Lower leg skin (tissue), 4 donors: ENCODE data around the gene ZNF768. TPM values are rescaled to one million over a fixed set of nuclear protein-coding genes. Genes with fewer than 3 reads are reported as not detected.

Experiments used
- DNase-seq, 2 donors: peaks; one replicate each; pipeline ENCODE4 v3.0.0-alpha.2; 2019; ENCODE audit warnings: low spot score in 2 of 2
- H3K4me3 ChIP-seq: fragments of 200-600 bp; sonication (generic); 2 replicates; pipeline ENCODE4 v1.5.1; 2017; ENCODE audit warnings: mild to moderate bottlenecking, low read depth; ENCODE audit not compliant: poor library complexity, severe bottlenecking
- POLR2A ChIP-seq, 2 donors: fragments of 450-650 bp; IDR thresholded peaks; one replicate each; pipeline ENCODE4 v1.6.1; 2016 to 2017; ENCODE audit warnings: antibody characterized with exemption in 2 of 2, mild to moderate bottlenecking in 1 of 2, moderate library complexity in 1 of 2
- WGBS, 2 donors: methylation state at CpG; one replicate each; pipeline ENCODE4 v1.1.5; 2018; 5-methylcytosine and 5-hydroxymethylcytosine counted together
- intact Hi-C: fragments of 100-400 bp; cut with DNase I; formaldehyde crosslinking; loops from one replicate; pipeline ENCODE4 v1.15.0; 2023; ENCODE audit warnings: low total_unique reads
- total RNA-seq, 4 donors: library from RNA; depleted of rRNA; stranded (reverse); fragments of >200 nt; gene quantifications; one replicate each; pipeline ENCODE4 v1.1.0, GENCODE V29; 2016
- TF ChIP-seq, protein P1 (sequence below), 3 donors: fragments of 450-650 bp; IDR thresholded peaks; one replicate each; pipeline ENCODE4 v1.5.1; 2016; ENCODE audit warnings: antibody characterized with exemption in 3 of 3, mild to moderate bottlenecking in 3 of 3, moderate library complexity in 2 of 3

ZNF768 gene
- 10 to 100 TPM; 31.1 to 43.5 (median 41.0) TPM for total RNA-seq

DNA sequence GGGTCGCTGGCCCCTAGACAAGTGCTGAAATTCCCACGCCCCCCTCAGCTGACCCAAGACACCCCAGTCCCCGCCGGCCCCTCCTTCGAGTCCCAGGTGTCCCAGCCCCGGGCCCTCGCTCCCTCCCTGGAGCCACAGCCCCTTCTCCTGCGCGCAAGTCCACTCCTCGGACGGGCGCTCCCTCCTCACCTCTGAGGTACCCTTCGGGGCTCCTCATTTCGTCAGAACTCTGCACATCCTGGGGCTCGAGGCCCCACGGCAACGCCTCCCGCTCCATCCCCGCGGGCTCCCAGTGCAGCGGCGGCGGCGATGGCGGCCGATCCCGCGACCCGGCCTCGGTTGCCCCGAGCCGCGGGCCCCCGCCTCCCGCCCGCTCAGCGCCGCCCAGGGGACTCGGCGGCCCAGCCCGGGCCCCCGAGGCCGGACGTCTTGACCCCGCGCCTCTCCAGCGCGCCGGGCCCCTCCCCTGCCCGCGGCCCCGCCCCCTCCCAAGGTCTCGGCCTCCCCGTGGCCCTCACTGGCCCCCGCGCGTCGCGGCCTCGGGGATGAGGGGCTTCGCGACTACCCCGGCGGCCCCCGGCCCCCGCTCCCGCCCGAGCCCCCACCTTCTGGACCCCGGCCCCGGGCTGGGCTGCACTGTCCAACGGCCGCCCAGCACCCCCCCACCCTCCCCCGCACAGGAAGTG is at the start of gene ZNF768:
Gene ZNF768 (minus strand): TSS at position 430 of the 686 bp plus-strand sequence. CDS start 153 bp downstream, at position 277.
- intact Hi-C loops: no loop called here
- 1 to 2% methylated on average over 37 to 47 of the region's 73 CpGs for WGBS, 2 donors
- peak in 1 of 2 donors; percentile 90 for DNase-seq
- TF ChIP-seq, protein P1, sequence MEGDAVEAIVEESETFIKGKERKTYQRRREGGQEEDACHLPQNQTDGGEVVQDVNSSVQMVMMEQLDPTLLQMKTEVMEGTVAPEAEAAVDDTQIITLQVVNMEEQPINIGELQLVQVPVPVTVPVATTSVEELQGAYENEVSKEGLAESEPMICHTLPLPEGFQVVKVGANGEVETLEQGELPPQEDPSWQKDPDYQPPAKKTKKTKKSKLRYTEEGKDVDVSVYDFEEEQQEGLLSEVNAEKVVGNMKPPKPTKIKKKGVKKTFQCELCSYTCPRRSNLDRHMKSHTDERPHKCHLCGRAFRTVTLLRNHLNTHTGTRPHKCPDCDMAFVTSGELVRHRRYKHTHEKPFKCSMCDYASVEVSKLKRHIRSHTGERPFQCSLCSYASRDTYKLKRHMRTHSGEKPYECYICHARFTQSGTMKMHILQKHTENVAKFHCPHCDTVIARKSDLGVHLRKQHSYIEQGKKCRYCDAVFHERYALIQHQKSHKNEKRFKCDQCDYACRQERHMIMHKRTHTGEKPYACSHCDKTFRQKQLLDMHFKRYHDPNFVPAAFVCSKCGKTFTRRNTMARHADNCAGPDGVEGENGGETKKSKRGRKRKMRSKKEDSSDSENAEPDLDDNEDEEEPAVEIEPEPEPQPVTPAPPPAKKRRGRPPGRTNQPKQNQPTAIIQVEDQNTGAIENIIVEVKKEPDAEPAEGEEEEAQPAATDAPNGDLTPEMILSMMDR (IDR thresholded peaks at IDR 0.05): no peak
- TF ChIP-seq POLR2A (IDR thresholded peaks at IDR 0.05): no peak
- H3K4me3 ChIP-seq: peak within 1 kb of the TSS; percentile 44

DNA sequence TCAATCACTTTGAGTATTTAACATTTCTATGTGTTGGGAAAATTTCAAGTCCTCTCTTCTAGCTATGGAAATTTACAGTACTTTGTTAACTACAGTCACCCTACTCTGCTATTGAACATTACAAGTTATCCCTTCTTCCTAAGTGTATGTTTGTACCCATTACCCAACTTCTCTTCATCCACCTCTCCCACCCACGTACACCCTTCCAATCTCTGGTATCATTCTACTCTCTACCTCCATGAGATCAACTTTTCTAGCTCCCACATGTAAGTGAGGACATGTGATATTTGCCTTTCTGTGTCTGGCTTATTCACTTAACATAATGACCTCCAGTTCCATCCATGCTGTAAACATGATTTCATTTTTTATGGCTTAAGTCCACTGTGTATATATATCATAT is 48.3 kb upstream of the ZNF768 start:
- intact Hi-C loops: no loop called here
- TF ChIP-seq, protein P1 (IDR thresholded peaks at IDR 0.05): no peak
- no peak for TF ChIP-seq POLR2A (IDR thresholded peaks at IDR 0.05)
- no peak for DNase-seq
- no peak overlapping the region for H3K4me3 ChIP-seq
- WGBS, 2 donors: 94 to 95% methylated on average over 1 of the region's 1 CpG

DNA sequence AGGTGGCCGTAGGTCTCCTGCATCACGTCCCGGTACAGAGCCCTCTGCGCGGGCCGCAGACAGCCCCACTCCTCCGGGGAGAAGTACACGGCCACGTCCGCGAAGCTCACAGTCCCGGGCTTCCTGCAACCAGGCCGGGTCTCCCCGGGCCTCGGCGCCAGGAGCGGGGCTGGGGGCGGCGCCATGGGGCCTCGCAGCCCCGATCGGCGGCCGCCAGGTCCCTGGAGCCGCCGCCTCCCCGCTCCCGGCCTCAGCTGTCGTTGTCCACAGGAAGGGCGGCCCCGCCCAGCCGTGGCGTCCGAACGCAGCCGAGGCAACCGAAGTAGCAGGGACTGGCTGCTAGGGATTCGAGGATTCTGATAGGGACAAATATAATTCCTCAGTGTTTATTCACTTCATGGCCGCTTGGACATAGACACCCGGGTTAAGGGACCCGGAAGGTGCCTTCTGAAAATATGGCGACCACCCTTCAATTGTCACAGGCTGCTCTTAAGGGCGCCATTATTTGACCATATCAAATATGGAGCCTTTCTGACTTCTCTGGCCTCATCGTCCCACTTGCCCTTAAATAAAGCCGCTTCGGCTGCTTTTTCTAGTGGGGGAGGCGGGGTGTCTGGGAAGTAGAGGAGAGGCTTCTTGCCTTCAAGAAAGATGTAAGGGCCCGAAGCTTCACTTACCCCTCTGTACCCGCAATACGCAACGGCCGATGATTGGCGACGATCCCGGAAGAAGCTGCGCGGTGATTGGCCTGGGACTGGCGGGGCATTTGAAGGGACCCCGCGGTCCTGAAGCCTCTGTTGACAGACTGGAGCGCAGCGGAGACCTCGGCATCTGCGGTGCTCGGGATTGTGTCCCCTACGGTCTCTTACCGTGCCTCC is 45.3 kb upstream of the ZNF768 start, which contains the start of gene ZNF688:
Gene ZNF688 (minus strand): TSS at position 270 of the 878 bp plus-strand sequence. CDS start 85 bp downstream, at position 185.
- TF ChIP-seq POLR2A (IDR thresholded peaks at IDR 0.05): no peak
- TF ChIP-seq, protein P1 (IDR thresholded peaks at IDR 0.05): no peak
- intact Hi-C loops: no loop called here
- peak within 1 kb of the TSS; percentile 66 for H3K4me3 ChIP-seq
- 0 to 1% methylated on average over 9 to 56 of the region's 67 CpGs for WGBS, 2 donors
- peak; percentile 97 to 99 for DNase-seq

DNA sequence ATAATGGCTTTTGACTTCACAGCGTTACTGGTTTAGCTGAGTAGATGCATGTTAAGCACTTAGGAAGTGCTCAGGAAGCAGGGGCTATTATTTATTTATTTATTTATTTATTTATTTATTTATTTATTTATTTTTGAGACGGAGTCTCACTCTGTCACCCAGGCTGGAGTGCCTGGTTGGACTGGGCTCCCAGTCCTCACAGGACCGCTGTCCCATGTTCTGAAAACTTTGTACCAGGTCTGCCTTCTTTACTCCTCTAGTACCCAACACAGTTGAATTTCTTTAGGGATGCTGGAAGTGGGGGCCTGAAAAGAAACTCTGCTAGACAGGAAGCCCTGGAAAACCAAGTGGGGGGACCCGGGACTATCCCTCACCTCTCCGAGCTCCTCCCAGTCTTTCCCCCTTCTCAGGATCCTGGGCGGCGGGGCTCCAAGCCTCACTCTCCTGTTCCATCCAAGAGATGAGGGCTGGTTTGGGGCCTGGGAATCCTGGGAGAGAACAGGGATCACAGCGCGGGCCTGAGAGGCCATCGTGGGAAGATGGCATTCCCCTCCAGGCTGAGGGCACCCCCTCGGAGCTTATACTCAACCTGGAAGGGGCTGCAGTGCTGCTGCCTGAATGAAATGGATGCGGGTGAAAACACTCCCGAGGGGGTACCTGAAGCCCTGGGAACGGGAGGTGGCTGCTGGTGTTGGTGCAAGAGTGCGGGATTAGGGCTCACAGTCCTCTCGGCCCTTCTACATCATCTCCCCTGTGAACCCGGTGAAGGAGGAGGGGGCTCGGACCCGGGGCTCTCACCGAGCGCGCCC is 44.5 kb upstream of the ZNF768 start:
- 8% methylated on average over 18 to 22 of the region's 22 CpGs for WGBS, 2 donors
- TF ChIP-seq, protein P1 (IDR thresholded peaks at IDR 0.05): no peak
- no peak for TF ChIP-seq POLR2A (IDR thresholded peaks at IDR 0.05)
- no peak for DNase-seq
- intact Hi-C loops: no loop called here
- H3K4me3 ChIP-seq: peak overlapping the region; percentile 66
